K562 (cell line): ENCODE measurements around the gene RALGAPA2. TPM values are rescaled to one million over a fixed set of nuclear protein-coding genes. Genes with fewer than 3 reads are reported as not detected.

Experiments used
- ATAC-seq: fragments of 200-7000 bp; cut with Tn5 transposase; 3 replicates; pipeline ENCODE4 v1.9.1; 2020; ENCODE audit warnings: moderate library complexity
- BruUV-seq: library from RNA; stranded (reverse); fragments of 400-500 nt; replicated peaks from 2 replicates; lab custom pipeline; 2021; lab: Mats Ljungman, UMichigan
- CTCF ChIA-PET: fragments of 300-600 bp; formaldehyde crosslinking; extraction: SDS; loops from one replicate; lab custom pipeline; 2021; ENCODE audit warnings: low intra/inter-chr PET ratio; lab: Yijun Ruan, JAX
- POLR2A ChIA-PET: fragments of 300-600, 350-650 bp; sonication (Branson Sonifier 250); formaldehyde crosslinking; extraction: SDS; loops from one replicate; lab custom pipeline; 2021; ENCODE audit warnings: antibody characterized with exemption, inconsistent platforms; lab: Yijun Ruan, JAX
- DNase-seq, 4 experiments: peaks; one replicate each; pipeline versions ENCODE4 v3.0.0 to v3.0.0-alpha.2; 2011 to 2018; ENCODE audit warnings: low spot score in 3 of 4, mixed read lengths in 3 of 4; ENCODE audit errors: extremely low read depth in 1 of 4
- FAIRE-seq: peaks from 2 replicates; lab custom pipeline; 2011; peaks lifted over from hg19 to GRCh38; lab: Jason Lieb, UNC
- H2AFZ ChIP-seq: 2 replicates; pipeline ENCODE4 v1.6.0; 2011; ENCODE audit warnings: low read depth, low read length, control low read depth, inconsistent platforms
- H3K27ac ChIP-seq: fragments of 200-600 bp; 3 replicates; pipeline ENCODE4 v1.8.0; 2011; ENCODE audit warnings: low read depth, mild to moderate bottlenecking, control low read depth, inconsistent platforms, low read length, moderate library complexity, mixed read lengths; ENCODE audit errors: extremely low read depth
- H3K27me3 ChIP-seq, 2 experiments: fragments of 300-600 bp in 1 of 2; 2 replicates in 1 of 2; 3 replicates in 1 of 2; pipeline versions ENCODE4 v1.6.0 to v1.8.0; 2011; ENCODE audit warnings: inconsistent platforms in 2 of 2, low read length in 2 of 2, mild to moderate bottlenecking in 1 of 2, mixed read lengths in 1 of 2, moderate library complexity in 1 of 2; ENCODE audit not compliant: control insufficient read depth in 2 of 2, insufficient read depth in 2 of 2
- H3K36me3 ChIP-seq: fragments of 300-600 bp; 3 replicates; pipeline ENCODE4 v1.8.0; 2011; ENCODE audit warnings: mild to moderate bottlenecking, low read length, inconsistent platforms; ENCODE audit not compliant: control insufficient read depth, insufficient read depth
- H3K4me1 ChIP-seq, 2 experiments: fragments of 200-600 bp in 1 of 2; replicated peaks in 1 of 2; 2 replicates in 1 of 2; 3 replicates in 1 of 2; pipeline versions ENCODE4 v1.5.1 to v1.8.0; 2011; ENCODE audit warnings: inconsistent platforms in 2 of 2, low read length in 2 of 2, mild to moderate bottlenecking in 1 of 2, mixed read lengths in 1 of 2, moderate library complexity in 1 of 2; ENCODE audit not compliant: control insufficient read depth in 2 of 2, insufficient read depth in 2 of 2
- H3K4me2 ChIP-seq: 2 replicates; pipeline ENCODE4 v1.6.1; 2011; ENCODE audit warnings: low read length, control low read depth, inconsistent platforms, mixed read lengths; ENCODE audit not compliant: insufficient read depth
- H3K4me3 ChIP-seq: fragments of 200-600 bp; sonication (generic), shearing (Covaris generic); 2 replicates; pipeline ENCODE4 v1.5.1; 2016; ENCODE audit warnings: control low read depth, inconsistent platforms
- H3K79me2 ChIP-seq: fragments of 200-600 bp; 3 replicates; pipeline ENCODE4 v1.8.0; 2011; ENCODE audit warnings: low read length, inconsistent platforms; ENCODE audit not compliant: control insufficient read depth, insufficient read depth
- H3K9ac ChIP-seq, 2 experiments: 2 replicates each; pipeline versions ENCODE4 v1.6.0 to v1.6.1; 2011; ENCODE audit warnings: low read depth in 2 of 2, low read length in 2 of 2, control low read depth in 1 of 2, inconsistent platforms in 1 of 2, mild to moderate bottlenecking in 1 of 2, mixed read lengths in 1 of 2; ENCODE audit not compliant: insufficient read depth in 1 of 2
- H3K9me1 ChIP-seq: one replicate; pipeline ENCODE4 v1.6.0; 2011; ENCODE audit warnings: inconsistent platforms, mild to moderate bottlenecking, low read length, moderate library complexity; ENCODE audit not compliant: control insufficient read depth, insufficient read depth
- H3K9me3 ChIP-seq: replicated peaks from 2 replicates; pipeline ENCODE4 v1.5.1; 2011; ENCODE audit warnings: low read depth, low read length, inconsistent platforms; ENCODE audit not compliant: control insufficient read depth, insufficient read depth
- H4K20me1 ChIP-seq: replicated peaks from 2 replicates; pipeline ENCODE4 v1.6.1; 2011; ENCODE audit warnings: low read length, inconsistent platforms, mixed read lengths; ENCODE audit not compliant: control insufficient read depth, insufficient read depth
- GTF2E2 ChIP-seq: fragments of 200-800 bp; sonication (Bioruptor generic); IDR thresholded peaks from 2 replicates; pipeline ENCODE4 v1.6.1; 2016; ENCODE audit warnings: missing genetic modification characterization, missing compliant biosample characterization
- HMGN3 ChIP-seq: IDR thresholded peaks from 2 replicates; pipeline ENCODE4 v1.6.1; 2011; ENCODE audit warnings: borderline replicate concordance, low read depth, mild to moderate bottlenecking, mixed read lengths, low read length; ENCODE audit not compliant: insufficient read length; ENCODE audit errors: extremely low read depth
- RBM22 ChIP-seq: fragments of 200-400 bp; formaldehyde crosslinking; IDR thresholded peaks from 2 replicates; pipeline ENCODE4 v1.6.1; 2018; ENCODE audit warnings: low read length, low read depth; ENCODE audit not compliant: poor library complexity, severe bottlenecking
- ZKSCAN3 ChIP-seq: fragments of 250-450 bp; sonication (Bioruptor Pico); IDR thresholded peaks from 2 replicates; pipeline ENCODE4 v1.4.0; 2020
- ZNF324 ChIP-seq: fragments of 250-450 bp; sonication (Bioruptor Pico); IDR thresholded peaks from 2 replicates; pipeline ENCODE4 v1.4.0; 2020; ENCODE audit warnings: mild to moderate bottlenecking
- WGBS: fragments of 100-300 bp; shearing (Covaris generic); methylation state at CpG from one replicate; pipeline ENCODE4 v1.1.6; 2016; ENCODE audit warnings: low coverage, mixed read lengths; ENCODE audit not compliant: insufficient coverage; ENCODE audit errors: missing lambda C conversion rate; 5-methylcytosine and 5-hydroxymethylcytosine counted together
- in situ Hi-C: fragments of 300-500 bp; cut with MboI; formaldehyde crosslinking; loops from 4 replicates; pipeline ENCODE4 v1.15.0; 2018; ENCODE audit warnings: inconsistent platforms, mixed read lengths
- intact Hi-C: fragments of 100-400 bp; cut with micrococcal nuclease; formaldehyde crosslinking; loops from 2 replicates; pipeline ENCODE4 v1.14.2; 2022
- polyA plus RNA-seq, 8 experiments: library from polyadenylated mRNA; depleted of rRNA in 4 of 8; stranded (reverse) in 5 of 8; unstranded in 3 of 8; fragments of >200 nt; fragmentation: Nextera tagmentation in 2 of 8; fragmentation: Illumina TruSeq in 1 of 8; extraction: Ambion mirVana in 2 of 8; extraction: Trizol in 1 of 8; gene quantifications; 2 replicates each; pipeline versions ENCODE4 v1.2.1 to v1.2.3, GENCODE V29; 2011 to 2014; ENCODE audit warnings: inconsistent platforms in 1 of 8, missing spikeins in 1 of 8
- total RNA-seq, 7 experiments: library from RNA; depleted of rRNA in 6 of 7; stranded (reverse); fragments of >200 nt in 6 of 7; fragmentation: Illumina TruSeq in 2 of 7; extraction: Trizol in 2 of 7; gene quantifications; 2 replicates each; pipeline versions ENCODE4 v1.2.1 to v1.2.3, GENCODE V29; 2011 to 2021; ENCODE audit warnings: low replicate concordance in 1 of 7
- TF ChIP-seq, protein P1 (sequence below): sonication (generic); formaldehyde crosslinking; IDR thresholded peaks from 2 replicates; pipeline ENCODE4 v1.8.1; 2023; ENCODE audit warnings: mild to moderate bottlenecking, missing genetic modification reagents
- TF ChIP-seq, protein P2 (sequence below): fragments of 450-650 bp; formaldehyde crosslinking; conservative IDR thresholded peaks from 2 replicates; pipeline ENCODE4 v1.4.0; 2022; ENCODE audit warnings: mild to moderate bottlenecking, missing genetic modification characterization
- TF ChIP-seq, protein P3 (sequence below): fragments of 250-450 bp; sonication (Bioruptor Pico); IDR thresholded peaks from 2 replicates; pipeline ENCODE4 v1.5.0; 2021

Gene RALGAPA2
- total and polyA plus RNA-seq, 9 of the 15 experiments (the other 6 are each of a cell fraction or from before 2014, with no cell fraction given), result 0.35 to 2.7 (median 1.4) TPM

DNA sequence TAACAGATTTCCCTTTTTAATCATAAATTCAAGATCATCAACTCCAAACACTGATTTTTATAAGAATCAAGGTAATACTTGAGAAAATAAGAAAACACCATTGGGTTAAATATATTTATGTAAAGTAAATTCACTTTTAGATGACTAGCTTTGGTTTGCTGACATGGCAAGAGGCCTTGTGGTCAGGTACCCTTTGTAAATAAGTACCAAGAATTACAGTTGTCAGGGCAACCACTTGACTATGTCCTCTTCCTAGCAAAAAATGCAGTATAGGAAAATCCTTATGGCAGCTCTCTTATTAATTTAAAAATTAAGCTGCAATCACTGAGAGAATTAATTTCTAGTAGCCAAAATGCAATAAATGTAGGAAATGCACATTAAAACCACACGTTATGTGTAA lies 190.7 kb downstream of the RALGAPA2 start:
- ATAC-seq (no peak), DNase-seq (no peak), FAIRE-seq (no peak)
- intact Hi-C loops, result no loop called here
- Histone ChIP-seq H3K79me2 (no peaks in the 10 kb centered on the region), H3K4me1 (no peaks in the 10 kb centered on the region), H3K9ac (no peak overlapping the region), H3K27me3 (no peaks in the 10 kb centered on the region), H4K20me1 (no peaks in the 10 kb centered on the region), H3K4me2 (no peak overlapping the region), H3K9me1 (no peaks in the 10 kb centered on the region), H2AFZ (no peak overlapping the region), H3K9me3 (no peaks in the 10 kb centered on the region), H3K36me3 (no peaks in the 10 kb centered on the region), H3K4me3 (no peak overlapping the region), H3K27ac (no peak overlapping the region)
- TF ChIP-seq, protein P1, sequence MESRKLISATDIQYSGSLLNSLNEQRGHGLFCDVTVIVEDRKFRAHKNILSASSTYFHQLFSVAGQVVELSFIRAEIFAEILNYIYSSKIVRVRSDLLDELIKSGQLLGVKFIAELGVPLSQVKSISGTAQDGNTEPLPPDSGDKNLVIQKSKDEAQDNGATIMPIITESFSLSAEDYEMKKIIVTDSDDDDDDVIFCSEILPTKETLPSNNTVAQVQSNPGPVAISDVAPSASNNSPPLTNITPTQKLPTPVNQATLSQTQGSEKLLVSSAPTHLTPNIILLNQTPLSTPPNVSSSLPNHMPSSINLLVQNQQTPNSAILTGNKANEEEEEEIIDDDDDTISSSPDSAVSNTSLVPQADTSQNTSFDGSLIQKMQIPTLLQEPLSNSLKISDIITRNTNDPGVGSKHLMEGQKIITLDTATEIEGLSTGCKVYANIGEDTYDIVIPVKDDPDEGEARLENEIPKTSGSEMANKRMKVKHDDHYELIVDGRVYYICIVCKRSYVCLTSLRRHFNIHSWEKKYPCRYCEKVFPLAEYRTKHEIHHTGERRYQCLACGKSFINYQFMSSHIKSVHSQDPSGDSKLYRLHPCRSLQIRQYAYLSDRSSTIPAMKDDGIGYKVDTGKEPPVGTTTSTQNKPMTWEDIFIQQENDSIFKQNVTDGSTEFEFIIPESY (CRISPR knock-in tag), result no peak
- CTCF ChIA-PET, result no interaction called here
- no TSS peak for BruUV-seq
- POLR2A ChIA-PET, result interaction anchor here (1.5 kb wide), 1 partner anchor 8 kb away, joined by 3 read pairs; no protein-coding TSS in a partner anchor
- in situ Hi-C loops, result no loop called here
- WGBS, result 8% methylated on average over 1 of the region's 1 CpG

DNA sequence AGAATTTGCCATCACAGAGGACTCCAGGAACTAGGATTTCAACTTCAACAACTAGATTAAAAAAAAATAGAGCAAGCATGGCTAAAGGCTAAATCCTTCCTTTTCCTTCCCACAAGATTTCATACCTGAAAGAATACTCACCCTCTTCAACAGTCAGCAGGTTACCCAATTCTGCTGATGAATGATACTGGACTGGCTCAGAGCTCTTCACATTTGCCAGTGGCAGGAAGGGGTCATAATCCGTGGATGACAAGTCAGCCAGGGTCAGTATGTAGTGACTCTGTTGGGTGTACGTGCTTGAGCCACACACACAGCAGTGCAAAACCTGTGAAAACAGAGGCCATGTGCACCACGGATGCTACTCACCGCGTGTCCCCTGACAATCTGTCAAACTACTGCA lies 191.7 kb downstream of the RALGAPA2 start:
- no peaks in the 10 kb centered on the region for H3K9me3 ChIP-seq
- DNase-seq (no peak), FAIRE-seq (no peak), ATAC-seq (no peak)
- H3K4me1 ChIP-seq, result no peaks in the 10 kb centered on the region
- H3K4me2 ChIP-seq, result no peak overlapping the region
- WGBS, result 29% methylated on average over 5 of the region's 5 CpGs
- no peak overlapping the region for H3K9ac ChIP-seq
- H3K27me3 ChIP-seq, result no peaks in the 10 kb centered on the region
- intact Hi-C loops, result no loop called here
- H3K79me2 ChIP-seq, result no peaks in the 10 kb centered on the region
- POLR2A ChIA-PET, result interaction anchor here (0.5 kb wide), 1 partner anchor 22 kb away, joined by 3 read pairs; no protein-coding TSS in a partner anchor
- H4K20me1 ChIP-seq, result no peaks in the 10 kb centered on the region
- in situ Hi-C loops, result no loop called here
- no peaks in the 10 kb centered on the region for H3K36me3 ChIP-seq
- no peak overlapping the region for H3K27ac ChIP-seq
- no peak overlapping the region for H3K4me3 ChIP-seq
- H3K9me1 ChIP-seq, result no peaks in the 10 kb centered on the region
- H2AFZ ChIP-seq, result no peak overlapping the region
- CTCF ChIA-PET, result no interaction called here
- BruUV-seq, result no TSS peak
- no peak for TF ChIP-seq HMGN3
- no peak for TF ChIP-seq RBM22
- no peak for TF ChIP-seq ZKSCAN3
- no peak for TF ChIP-seq ZNF324
- TF ChIP-seq GTF2E2 (tag), result no peak
- TF ChIP-seq, protein P2, sequence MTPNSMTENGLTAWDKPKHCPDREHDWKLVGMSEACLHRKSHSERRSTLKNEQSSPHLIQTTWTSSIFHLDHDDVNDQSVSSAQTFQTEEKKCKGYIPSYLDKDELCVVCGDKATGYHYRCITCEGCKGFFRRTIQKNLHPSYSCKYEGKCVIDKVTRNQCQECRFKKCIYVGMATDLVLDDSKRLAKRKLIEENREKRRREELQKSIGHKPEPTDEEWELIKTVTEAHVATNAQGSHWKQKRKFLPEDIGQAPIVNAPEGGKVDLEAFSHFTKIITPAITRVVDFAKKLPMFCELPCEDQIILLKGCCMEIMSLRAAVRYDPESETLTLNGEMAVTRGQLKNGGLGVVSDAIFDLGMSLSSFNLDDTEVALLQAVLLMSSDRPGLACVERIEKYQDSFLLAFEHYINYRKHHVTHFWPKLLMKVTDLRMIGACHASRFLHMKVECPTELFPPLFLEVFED, result no peak
- TF ChIP-seq, protein P3, sequence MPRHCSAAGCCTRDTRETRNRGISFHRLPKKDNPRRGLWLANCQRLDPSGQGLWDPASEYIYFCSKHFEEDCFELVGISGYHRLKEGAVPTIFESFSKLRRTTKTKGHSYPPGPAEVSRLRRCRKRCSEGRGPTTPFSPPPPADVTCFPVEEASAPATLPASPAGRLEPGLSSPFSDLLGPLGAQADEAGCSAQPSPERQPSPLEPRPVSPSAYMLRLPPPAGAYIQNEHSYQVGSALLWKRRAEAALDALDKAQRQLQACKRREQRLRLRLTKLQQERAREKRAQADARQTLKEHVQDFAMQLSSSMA (CRISPR knock-in tag), result no peak
